Testis (tissue), 3 donors: ENCODE data around the gene SMURF1. TPM values are rescaled to one million over a fixed set of nuclear protein-coding genes. Genes with fewer than 3 reads are reported as not detected.

Experiments used
- DNase-seq: peaks from one replicate; pipeline ENCODE4 v3.0.0-alpha.2; 2019
- H3K27ac ChIP-seq, 2 donors: fragments of 200-600 bp; sonication (generic); one replicate each; pipeline ENCODE4 v1.5.1; 2019
- H3K27me3 ChIP-seq: fragments of 200-600 bp; sonication (generic); one replicate; pipeline ENCODE4 v1.5.1; 2019
- H3K36me3 ChIP-seq: fragments of 200-600 bp; sonication (generic); one replicate; pipeline ENCODE4 v1.5.1; 2017; ENCODE audit warnings: low read depth; ENCODE audit errors: missing control alignments
- H3K4me1 ChIP-seq: fragments of 200-600 bp; sonication (generic); one replicate; pipeline ENCODE4 v1.5.1; 2019
- H3K4me3 ChIP-seq, 2 donors: fragments of 200-600 bp; sonication (generic); one replicate each; pipeline ENCODE4 v1.5.1; 2017 to 2019
- H3K9me3 ChIP-seq: fragments of 200-600 bp; sonication (generic); one replicate; pipeline ENCODE4 v1.5.1; 2017
- POLR2A ChIP-seq: fragments of 450-650 bp; IDR thresholded peaks from one replicate; pipeline ENCODE4 v1.6.1; 2017; ENCODE audit warnings: antibody characterized with exemption, mild to moderate bottlenecking, moderate library complexity
- WGBS, 2 donors: methylation state at CpG; one replicate each; pipeline ENCODE4 v1.1.5; 2018; 5-methylcytosine and 5-hydroxymethylcytosine counted together
- intact Hi-C: fragments of 100-400 bp; cut with DNase I; formaldehyde crosslinking; loops from one replicate; pipeline ENCODE4 v1.15.1; 2023; ENCODE audit warnings: low total_unique reads
- polyA plus RNA-seq: library from polyadenylated mRNA; stranded (reverse); fragments of 350-450 nt; fragmentation: Illumina TruSeq; extraction: RNeasy Lipid Tissue Mini Kit (QIAGEN cat#74804); gene quantifications from one replicate; pipeline ENCODE4 v1.2.3, GENCODE V29; 2014; ENCODE audit warnings: low read depth, low replicate concordance; ENCODE audit not compliant: insufficient read depth
- total RNA-seq, 2 donors: library from RNA; depleted of rRNA; stranded (reverse); fragments of >200 nt; gene quantifications; one replicate each; pipeline ENCODE4 v1.2.3, GENCODE V29; 2016
- TF ChIP-seq, protein P1 (sequence below), 3 experiments: fragments of 450-650 bp in 2 of 3; fragments of 200-600 bp in 1 of 3; sonication (generic) in 1 of 3; IDR thresholded peaks; one replicate each; pipeline ENCODE4 v1.5.1; 2016 to 2019; ENCODE audit warnings: antibody characterized with exemption in 3 of 3, mild to moderate bottlenecking in 2 of 3, moderate library complexity in 1 of 3

Gene SMURF1
- total and polyA plus RNA-seq, 3 donors from 2014 or later: 34.5 to 79.5 (median 46.9) TPM

DNA sequence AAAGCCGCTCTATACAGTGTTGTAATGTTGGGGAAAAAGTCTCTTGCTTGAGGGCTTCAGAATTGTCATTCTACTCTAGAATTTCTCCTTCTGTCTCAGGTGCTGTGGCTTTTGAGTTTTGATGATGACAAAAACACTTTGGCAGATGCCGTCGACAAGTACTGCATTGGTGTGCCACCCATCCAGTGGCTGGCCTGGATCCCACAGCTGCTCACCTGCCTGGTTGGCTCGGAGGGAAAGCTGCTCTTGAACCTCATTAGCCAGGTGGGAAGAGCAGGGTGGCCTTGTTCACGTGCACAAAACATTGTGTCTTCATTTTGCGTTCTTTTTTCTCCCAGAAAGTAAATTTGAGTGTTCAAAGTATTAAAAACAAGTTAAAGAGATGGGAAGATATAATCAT is 153.6 kb downstream of the SMURF1 start:
- no peaks in the 10 kb centered on the region for H3K9me3 ChIP-seq
- no peaks in the 10 kb centered on the region for H3K36me3 ChIP-seq
- no peak overlapping the region for H3K4me3 ChIP-seq
- no peak for DNase-seq
- H3K4me1 ChIP-seq: no peaks in the 10 kb centered on the region
- 95 to 98% methylated on average over 6 of the region's 6 CpGs for WGBS, 2 donors
- intact Hi-C loops: no loop called here
- no peak overlapping the region for H3K27ac ChIP-seq
- TF ChIP-seq, protein P1, sequence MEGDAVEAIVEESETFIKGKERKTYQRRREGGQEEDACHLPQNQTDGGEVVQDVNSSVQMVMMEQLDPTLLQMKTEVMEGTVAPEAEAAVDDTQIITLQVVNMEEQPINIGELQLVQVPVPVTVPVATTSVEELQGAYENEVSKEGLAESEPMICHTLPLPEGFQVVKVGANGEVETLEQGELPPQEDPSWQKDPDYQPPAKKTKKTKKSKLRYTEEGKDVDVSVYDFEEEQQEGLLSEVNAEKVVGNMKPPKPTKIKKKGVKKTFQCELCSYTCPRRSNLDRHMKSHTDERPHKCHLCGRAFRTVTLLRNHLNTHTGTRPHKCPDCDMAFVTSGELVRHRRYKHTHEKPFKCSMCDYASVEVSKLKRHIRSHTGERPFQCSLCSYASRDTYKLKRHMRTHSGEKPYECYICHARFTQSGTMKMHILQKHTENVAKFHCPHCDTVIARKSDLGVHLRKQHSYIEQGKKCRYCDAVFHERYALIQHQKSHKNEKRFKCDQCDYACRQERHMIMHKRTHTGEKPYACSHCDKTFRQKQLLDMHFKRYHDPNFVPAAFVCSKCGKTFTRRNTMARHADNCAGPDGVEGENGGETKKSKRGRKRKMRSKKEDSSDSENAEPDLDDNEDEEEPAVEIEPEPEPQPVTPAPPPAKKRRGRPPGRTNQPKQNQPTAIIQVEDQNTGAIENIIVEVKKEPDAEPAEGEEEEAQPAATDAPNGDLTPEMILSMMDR (IDR thresholded peaks at IDR 0.05): no peak
- TF ChIP-seq POLR2A: no peak
- H3K27me3 ChIP-seq: no peaks in the 10 kb centered on the region

DNA sequence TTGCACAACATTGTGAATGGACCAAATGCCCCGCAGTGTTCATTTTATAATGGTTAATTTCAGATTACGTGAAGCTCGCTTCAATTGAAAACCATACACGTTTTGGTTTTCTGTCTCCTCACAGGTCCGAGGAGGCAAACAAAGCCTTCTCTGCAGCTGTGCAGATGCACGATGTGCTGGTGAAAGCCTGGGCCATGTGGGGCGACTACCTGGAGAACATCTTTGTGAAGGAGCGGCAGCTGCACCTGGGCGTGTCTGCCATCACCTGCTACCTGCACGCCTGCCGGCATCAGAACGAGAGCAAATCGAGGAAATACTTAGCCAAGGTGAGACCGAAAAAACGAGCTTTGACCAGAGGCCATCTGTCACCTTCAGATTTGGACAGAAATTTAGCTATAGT is 155.3 kb downstream of the SMURF1 start:
- TF ChIP-seq, protein P1 (IDR thresholded peaks at IDR 0.05): no peak
- no peak for TF ChIP-seq POLR2A
- Histone ChIP-seq H3K36me3 (no peaks in the 10 kb centered on the region), H3K27ac (no peak overlapping the region), H3K4me1 (no peaks in the 10 kb centered on the region), H3K4me3 (no peak overlapping the region), H3K9me3 (no peaks in the 10 kb centered on the region), H3K27me3 (no peaks in the 10 kb centered on the region)
- 92 to 95% methylated on average over 15 of the region's 15 CpGs for WGBS, 2 donors
- DNase-seq: no peak
- intact Hi-C loops: no loop called here

DNA sequence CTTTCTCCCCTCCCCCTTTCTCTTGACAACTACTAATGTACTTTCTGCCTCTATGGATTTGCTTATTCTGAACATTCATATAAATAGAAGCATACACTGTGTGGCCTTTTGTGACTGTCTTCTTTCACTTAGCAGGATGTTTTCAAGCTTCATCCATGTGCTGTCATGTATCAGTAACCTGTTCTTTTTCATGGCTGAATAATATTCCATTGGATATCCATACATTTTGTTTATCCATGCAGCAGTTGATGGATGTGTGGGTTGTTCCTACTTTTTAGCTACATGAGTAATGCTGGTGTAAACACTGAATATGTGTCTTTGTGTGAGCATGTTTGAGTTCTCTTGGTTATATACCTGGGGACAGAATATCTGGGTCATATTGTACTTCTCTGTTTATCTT is 158.0 kb downstream of the SMURF1 start:
- no peak for TF ChIP-seq POLR2A
- TF ChIP-seq, protein P1 (IDR thresholded peaks at IDR 0.05): no peak
- Histone ChIP-seq H3K4me3 (no peak overlapping the region), H3K27ac (no peak overlapping the region), H3K36me3 (no peaks in the 10 kb centered on the region), H3K27me3 (no peaks in the 10 kb centered on the region), H3K4me1 (no peaks in the 10 kb centered on the region), H3K9me3 (no peaks in the 10 kb centered on the region)
- DNase-seq: no peak
- intact Hi-C loops: no loop called here

GRCh38 chr7:98985406-98985805 is 158.5 kb downstream of the SMURF1 start:
- Histone ChIP-seq H3K4me1 (no peaks in the 10 kb centered on the region), H3K4me3 (no peak overlapping the region), H3K36me3 (no peaks in the 10 kb centered on the region), H3K27me3 (no peaks in the 10 kb centered on the region), H3K9me3 (no peaks in the 10 kb centered on the region), H3K27ac (no peak overlapping the region)
- intact Hi-C loops: no loop called here
- 69 to 85% methylated on average over 4 of the region's 4 CpGs for WGBS, 2 donors
- no peak for DNase-seq
- TF ChIP-seq, protein P1 (IDR thresholded peaks at IDR 0.05): no peak
- no peak for TF ChIP-seq POLR2A

- peak; percentile 6 for DNase-seq
- WGBS, 2 donors: 87 to 90% methylated on average over 11 of the region's 11 CpGs
- Histone ChIP-seq H3K27me3 (no peaks in the 10 kb centered on the region), H3K9me3 (no peaks in the 10 kb centered on the region), H3K4me1 (no peaks in the 10 kb centered on the region), H3K4me3 (no peak overlapping the region), H3K27ac (no peak overlapping the region), H3K36me3 (no peaks in the 10 kb centered on the region)
- TF ChIP-seq, protein P1 (IDR thresholded peaks at IDR 0.05): no peak
- TF ChIP-seq POLR2A: no peak
- intact Hi-C loops: no loop called here
Measured at GRCh38 chr7:98984126-98984525, 159.8 kb downstream of the SMURF1 start.
